Left colon (tissue), 2 donors: ENCODE measurements around the gene ZNF646. TPM values are rescaled to one million over a fixed set of nuclear protein-coding genes. Genes with fewer than 3 reads are reported as not detected.

ENCODE experiments used
- ATAC-seq: fragments of 200-7000 bp; cut with Tn5 transposase; one replicate; pipeline ENCODE4 v1.9.1; 2020; ENCODE audit warnings: mild to moderate bottlenecking, moderate library complexity
- DNase-seq, 2 donors: peaks; one replicate each; pipeline ENCODE4 v3.0.0-alpha.2; 2020
- intact Hi-C, 2 donors: fragments of 100-400 bp; cut with DNase I in 1 of 2; cut with micrococcal nuclease in 1 of 2; formaldehyde crosslinking; loops; one replicate each; pipeline versions ENCODE4 v1.11.2 to v1.14.0; 2022; cut with DNase I, micrococcal nuclease
- total RNA-seq, 2 donors: library from RNA; stranded (reverse); fragmentation: NEBNext Ultra II Directional; extraction: Animal tissue kit (Norgen Biotek cat#: 25700); gene quantifications; one replicate each; pipeline ENCODE4 v1.2.1, GENCODE V29; 2021
- donor health status: DM: no; HTN: no; CAD: no.
- donor health status: DM: yes; HTN: yes; CAD: no.

Gene ZNF646
- total RNA-seq, 2 donors from 2014 or later = 15.3 to 17.3 TPM

- DNase-seq (no peak), ATAC-seq (no peak)
- intact Hi-C loops = no loop called here
These were observed 13.0 kb upstream of the ZNF646 start for GRCh38 chr16:31061126-31061812.

- intact Hi-C loops = no loop called here
- DNase-seq = no peak
- no peak for ATAC-seq
These were observed 12.3 kb upstream of the ZNF646 start for GRCh38 chr16:31061813-31062440.

GRCh38 chr16:31063495-31063842 lies 10.8 kb upstream of the ZNF646 start:
- intact Hi-C loops = no loop called here
- no peak for DNase-seq
- ATAC-seq = no peak

- intact Hi-C loops = no loop called here
- no peak for DNase-seq
- peak; percentile 23 for ATAC-seq
These were observed 10.2 kb upstream of the ZNF646 start for GRCh38 chr16:31063843-31064611.

- intact Hi-C loops = no loop called here
- no peak for ATAC-seq
- DNase-seq = no peak
These were observed 9.2 kb upstream of the ZNF646 start for GRCh38 chr16:31064882-31065461.

- intact Hi-C loops = no loop called here
- DNase-seq = no peak
- no peak for ATAC-seq
These were observed 6.9 kb upstream of the ZNF646 start for GRCh38 chr16:31067342-31067741.

GRCh38 chr16:31071861-31072260 lies 2.4 kb upstream of the ZNF646 start:
- DNase-seq (no peak), ATAC-seq (no peak)
- intact Hi-C loops = no loop called here

GRCh38 chr16:31072540-31073141 lies 1.6 kb upstream of the ZNF646 start:
- intact Hi-C loops = no loop called here
- ATAC-seq (peak; percentile 12), DNase-seq (peak in 1 of 2 donors; percentile 38)

- intact Hi-C loops = no loop called here
- DNase-seq (peak; percentile 93 to 96), ATAC-seq (peak; percentile 81)
These were observed 866 bp upstream of the ZNF646 start for GRCh38 chr16:31073142-31073969.

GRCh38 chr16:31074814-31075183 lies 577 bp downstream of the ZNF646 start:
- intact Hi-C loops = no loop called here
- DNase-seq = no peak
- ATAC-seq = no peak

- intact Hi-C loops = no loop called here
- ATAC-seq (no peak), DNase-seq (no peak)
These were observed 2.1 kb downstream of the ZNF646 start for GRCh38 chr16:31076319-31076718.

- ATAC-seq (no peak), DNase-seq (no peak)
- intact Hi-C loops = no loop called here
These were observed 2.8 kb downstream of the ZNF646 start for GRCh38 chr16:31077024-31077423.

- DNase-seq = no peak
- no peak for ATAC-seq
- intact Hi-C loops = no loop called here
These were observed 3.6 kb downstream of the ZNF646 start for GRCh38 chr16:31077592-31078396.

- intact Hi-C loops = no loop called here
- ATAC-seq = no peak
These were observed 4.5 kb downstream of the ZNF646 start for GRCh38 chr16:31078597-31079341.

GRCh38 chr16:31079342-31079944 lies 5.2 kb downstream of the ZNF646 start:
- intact Hi-C loops = no loop called here
- ATAC-seq = no peak
- no peak for DNase-seq

More at GRCh38 chr16:31078597-31079341, 4.5 kb downstream of the ZNF646 start:
- no peak for DNase-seq

- intact Hi-C loops = no loop called here
- ATAC-seq (no peak), DNase-seq (no peak)
These were observed 5.9 kb downstream of the ZNF646 start for GRCh38 chr16:31080035-31080629.
